ENCODE measurements around the gene DDX27. TPM values are rescaled to one million over a fixed set of nuclear protein-coding genes. Genes with fewer than 3 reads are reported as not detected.

Gene DDX27
- total and polyA plus RNA-seq, 2 of the 13 experiments (the other 11 are each of a cell fraction or from before 2014, with no cell fraction given) = 42.6 to 72.8 TPM

DNA sequence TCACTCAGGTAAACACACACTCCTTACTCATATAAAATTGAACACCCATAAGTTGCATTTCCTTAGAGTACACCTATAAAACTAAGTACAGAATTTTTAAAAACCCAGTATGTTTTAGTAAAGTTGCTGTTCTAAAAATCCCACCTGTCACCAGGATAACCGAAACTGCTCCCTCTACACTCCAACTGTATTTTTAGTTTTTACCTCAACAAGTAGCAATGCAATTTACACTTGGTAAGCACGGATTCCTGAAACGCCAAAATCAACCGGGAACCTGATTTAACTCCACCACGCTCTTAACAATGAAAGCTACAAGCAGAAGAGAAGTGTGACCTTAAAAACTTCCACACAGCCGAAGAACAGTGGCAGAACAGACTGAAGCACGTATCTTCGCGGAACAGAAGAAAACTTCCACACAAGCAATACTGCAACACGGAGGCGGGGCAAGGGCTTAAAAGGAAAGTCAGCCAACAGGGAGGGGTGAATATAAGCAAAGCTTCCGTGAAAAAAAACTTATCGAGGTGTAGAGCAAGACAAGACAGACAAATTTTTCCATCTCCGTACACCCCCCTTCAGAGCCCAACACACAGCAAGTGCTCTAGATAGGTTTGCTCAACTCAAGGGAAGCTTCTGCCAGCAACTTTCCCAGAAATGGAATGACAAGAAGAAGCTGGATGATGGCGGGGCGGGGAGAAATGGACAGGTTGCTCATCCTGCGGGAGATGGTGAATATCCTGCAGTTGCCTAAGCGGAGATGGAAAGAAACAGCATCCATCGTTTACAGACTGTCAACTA lies 32.5 kb upstream of the DDX27 start (continued):
- TF ChIP-seq ZNF841 (CRISPR knock-in tag; IDR thresholded peaks at IDR 0.05; ENCODE audit: borderline replicate concordance) = no peak
- TF ChIP-seq, protein P1, sequence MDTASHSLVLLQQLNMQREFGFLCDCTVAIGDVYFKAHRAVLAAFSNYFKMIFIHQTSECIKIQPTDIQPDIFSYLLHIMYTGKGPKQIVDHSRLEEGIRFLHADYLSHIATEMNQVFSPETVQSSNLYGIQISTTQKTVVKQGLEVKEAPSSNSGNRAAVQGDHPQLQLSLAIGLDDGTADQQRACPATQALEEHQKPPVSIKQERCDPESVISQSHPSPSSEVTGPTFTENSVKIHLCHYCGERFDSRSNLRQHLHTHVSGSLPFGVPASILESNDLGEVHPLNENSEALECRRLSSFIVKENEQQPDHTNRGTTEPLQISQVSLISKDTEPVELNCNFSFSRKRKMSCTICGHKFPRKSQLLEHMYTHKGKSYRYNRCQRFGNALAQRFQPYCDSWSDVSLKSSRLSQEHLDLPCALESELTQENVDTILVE (CRISPR knock-in tag; IDR thresholded peaks at IDR 0.05) = peak; percentile 55; the same call in 1 of the 2 replicates
- no peak for TF ChIP-seq SAFB2 (CRISPR knock-in tag; IDR thresholded peaks at IDR 0.05; ENCODE audit: borderline replicate concordance, low read depth)
- TF ChIP-seq NBN (conservative IDR thresholded peaks at IDR 0.05) = no peak
- no peak for TF ChIP-seq ZNF766 (CRISPR knock-in tag; IDR thresholded peaks at IDR 0.05; ENCODE audit: borderline replicate concordance)
- TF ChIP-seq TBX2 (CRISPR knock-in tag; IDR thresholded peaks at IDR 0.05; ENCODE audit: borderline replicate concordance) = peak; percentile 52
- peak; percentile 58; the same call in 1 of the 2 replicates for TF ChIP-seq ZFAT (CRISPR knock-in tag; conservative IDR thresholded peaks at IDR 0.05)
- TF ChIP-seq, protein P2, sequence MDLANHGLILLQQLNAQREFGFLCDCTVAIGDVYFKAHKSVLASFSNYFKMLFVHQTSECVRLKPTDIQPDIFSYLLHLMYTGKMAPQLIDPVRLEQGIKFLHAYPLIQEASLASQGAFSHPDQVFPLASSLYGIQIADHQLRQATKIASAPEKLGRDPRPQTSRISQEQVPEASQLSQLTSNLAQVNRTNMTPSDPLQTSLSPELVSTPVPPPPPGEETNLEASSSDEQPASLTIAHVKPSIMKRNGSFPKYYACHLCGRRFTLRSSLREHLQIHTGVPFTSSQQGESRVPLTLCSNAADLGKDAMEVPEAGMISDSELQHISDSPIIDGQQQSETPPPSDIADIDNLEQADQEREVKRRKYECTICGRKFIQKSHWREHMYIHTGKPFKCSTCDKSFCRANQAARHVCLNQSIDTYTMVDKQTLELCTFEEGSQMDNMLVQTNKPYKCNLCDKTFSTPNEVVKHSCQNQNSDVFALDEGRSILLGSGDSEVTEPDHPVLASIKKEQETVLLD (CRISPR knock-in tag; IDR thresholded peaks at IDR 0.05; ENCODE audit: low read depth) = no peak
- TF ChIP-seq MXI1 (IDR thresholded peaks at IDR 0.05; ENCODE audit: borderline replicate concordance, low read depth, low read length) = 0 out of 3 replicates have a peak, but pooled peaks have one; percentile 61
- TF ChIP-seq, protein P3, sequence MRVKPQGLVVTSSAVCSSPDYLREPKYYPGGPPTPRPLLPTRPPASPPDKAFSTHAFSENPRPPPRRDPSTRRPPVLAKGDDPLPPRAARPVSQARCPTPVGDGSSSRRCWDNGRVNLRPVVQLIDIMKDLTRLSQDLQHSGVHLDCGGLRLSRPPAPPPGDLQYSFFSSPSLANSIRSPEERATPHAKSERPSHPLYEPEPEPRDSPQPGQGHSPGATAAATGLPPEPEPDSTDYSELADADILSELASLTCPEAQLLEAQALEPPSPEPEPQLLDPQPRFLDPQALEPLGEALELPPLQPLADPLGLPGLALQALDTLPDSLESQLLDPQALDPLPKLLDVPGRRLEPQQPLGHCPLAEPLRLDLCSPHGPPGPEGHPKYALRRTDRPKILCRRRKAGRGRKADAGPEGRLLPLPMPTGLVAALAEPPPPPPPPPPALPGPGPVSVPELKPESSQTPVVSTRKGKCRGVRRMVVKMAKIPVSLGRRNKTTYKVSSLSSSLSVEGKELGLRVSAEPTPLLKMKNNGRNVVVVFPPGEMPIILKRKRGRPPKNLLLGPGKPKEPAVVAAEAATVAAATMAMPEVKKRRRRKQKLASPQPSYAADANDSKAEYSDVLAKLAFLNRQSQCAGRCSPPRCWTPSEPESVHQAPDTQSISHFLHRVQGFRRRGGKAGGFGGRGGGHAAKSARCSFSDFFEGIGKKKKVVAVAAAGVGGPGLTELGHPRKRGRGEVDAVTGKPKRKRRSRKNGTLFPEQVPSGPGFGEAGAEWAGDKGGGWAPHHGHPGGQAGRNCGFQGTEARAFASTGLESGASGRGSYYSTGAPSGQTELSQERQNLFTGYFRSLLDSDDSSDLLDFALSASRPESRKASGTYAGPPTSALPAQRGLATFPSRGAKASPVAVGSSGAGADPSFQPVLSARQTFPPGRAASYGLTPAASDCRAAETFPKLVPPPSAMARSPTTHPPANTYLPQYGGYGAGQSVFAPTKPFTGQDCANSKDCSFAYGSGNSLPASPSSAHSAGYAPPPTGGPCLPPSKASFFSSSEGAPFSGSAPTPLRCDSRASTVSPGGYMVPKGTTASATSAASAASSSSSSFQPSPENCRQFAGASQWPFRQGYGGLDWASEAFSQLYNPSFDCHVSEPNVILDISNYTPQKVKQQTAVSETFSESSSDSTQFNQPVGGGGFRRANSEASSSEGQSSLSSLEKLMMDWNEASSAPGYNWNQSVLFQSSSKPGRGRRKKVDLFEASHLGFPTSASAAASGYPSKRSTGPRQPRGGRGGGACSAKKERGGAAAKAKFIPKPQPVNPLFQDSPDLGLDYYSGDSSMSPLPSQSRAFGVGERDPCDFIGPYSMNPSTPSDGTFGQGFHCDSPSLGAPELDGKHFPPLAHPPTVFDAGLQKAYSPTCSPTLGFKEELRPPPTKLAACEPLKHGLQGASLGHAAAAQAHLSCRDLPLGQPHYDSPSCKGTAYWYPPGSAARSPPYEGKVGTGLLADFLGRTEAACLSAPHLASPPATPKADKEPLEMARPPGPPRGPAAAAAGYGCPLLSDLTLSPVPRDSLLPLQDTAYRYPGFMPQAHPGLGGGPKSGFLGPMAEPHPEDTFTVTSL (CRISPR knock-in tag; IDR thresholded peaks at IDR 0.05; ENCODE audit: borderline replicate concordance) = no peak
- no peak for TF ChIP-seq PRPF4 (IDR thresholded peaks at IDR 0.05; ENCODE audit: low read depth, low read length, poor library complexity, severe bottlenecking)
- TF ChIP-seq ZNF224 (CRISPR knock-in tag; IDR thresholded peaks at IDR 0.05) = no peak; the same call in 1 of the 2 replicates
- TF ChIP-seq TCF7 (IDR thresholded peaks at IDR 0.05; ENCODE audit: low read depth) = no peak
- no peak for TF ChIP-seq ZNF530 (CRISPR knock-in tag; IDR thresholded peaks at IDR 0.05; ENCODE audit: low read depth)
- no peak for TF ChIP-seq ETV5 (CRISPR knock-in tag; IDR thresholded peaks at IDR 0.05; ENCODE audit: borderline replicate concordance)
- TF ChIP-seq ZSCAN25 (CRISPR knock-in tag; IDR thresholded peaks at IDR 0.05) = no peak
- TF ChIP-seq ZNF121 (CRISPR knock-in tag; IDR thresholded peaks at IDR 0.05) = no peak
- TF ChIP-seq ZNF10 (CRISPR knock-in tag; IDR thresholded peaks at IDR 0.05; ENCODE audit: borderline replicate concordance, low read depth) = no peak
- no peak for TF ChIP-seq BCL6 (CRISPR knock-in tag; IDR thresholded peaks at IDR 0.05)
- TF ChIP-seq ZBTB38 (CRISPR knock-in tag; IDR thresholded peaks at IDR 0.05) = no peak
- no peak for TF ChIP-seq ATM (IDR thresholded peaks at IDR 0.05; ENCODE audit: borderline replicate concordance)
- no peak for TF ChIP-seq NFYB (CRISPR knock-in tag; IDR thresholded peaks at IDR 0.05)
- TF ChIP-seq ZNF660 (CRISPR knock-in tag; IDR thresholded peaks at IDR 0.05; ENCODE audit: borderline replicate concordance, low read depth) = 0 out of 2 replicates have a peak, but pooled peaks have one; percentile 53
